ENCODE data around the gene CNTNAP2. TPM values are rescaled to one million over a fixed set of nuclear protein-coding genes. Genes with fewer than 3 reads are reported as not detected.

CNTNAP2 gene
- total and polyA plus RNA-seq, 2 of the 4 experiments (the other 2 are of a cell fraction) = not detected

DNA sequence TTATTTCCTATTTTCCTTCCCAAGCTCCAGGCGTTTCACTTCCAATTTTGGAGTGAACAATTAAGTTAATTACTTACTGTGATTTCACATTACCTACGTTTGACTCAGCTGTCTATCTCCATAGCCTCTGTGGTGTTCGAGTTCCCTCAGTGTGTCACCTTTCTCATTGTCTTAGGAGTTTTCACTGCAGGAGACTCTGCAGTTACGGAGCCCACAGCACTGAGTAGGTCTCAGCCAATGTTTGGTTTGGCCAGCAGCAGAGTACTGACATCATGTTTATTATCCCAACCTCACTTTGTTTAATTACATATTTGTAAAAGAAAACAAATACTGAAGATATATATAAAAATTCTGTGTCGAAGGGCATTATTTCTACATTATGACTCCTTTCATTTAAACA, 1123.9 kb downstream of the CNTNAP2 start:
- H2BK15ac ChIP-seq (ENCODE audit: low read depth, low read length) = no peak overlapping the region
- H3K23ac ChIP-seq (ENCODE audit: low read depth, low read length) = no peak overlapping the region
- no peaks in the 10 kb centered on the region for H3K79me1 ChIP-seq (ENCODE audit: low read depth in 1 of 2, low read length in 2 of 2)
- H3K4me2 ChIP-seq (ENCODE audit: low read depth, low read length) = no peak overlapping the region
- H2BK5ac ChIP-seq (ENCODE audit: low read depth, low read length, poor library complexity, severe bottlenecking) = no peak overlapping the region
- no peaks in the 10 kb centered on the region for H3K36me3 ChIP-seq (ENCODE audit: control insufficient read depth, insufficient read depth, low read length)
- H4K5ac ChIP-seq (ENCODE audit: low read depth, low read length) = no peak overlapping the region
- no peak overlapping the region for H3K14ac ChIP-seq (replicated peaks; ENCODE audit: low read depth, low read length)
- no peak overlapping the region for H4K91ac ChIP-seq (ENCODE audit: insufficient read depth, low read depth, low read length)
- dilution Hi-C loops (cut with HindIII; ENCODE audit: low sequenced_read_pairs, unreplicated experiment) (no loop called here), in situ Hi-C loops (cut with MboI; ENCODE audit: low sequenced_read_pairs) (no loop called here), intact Hi-C loops (cut with micrococcal nuclease) (loop anchor here (10.0 kb wide), 2 partner anchors 194 to 904 kb away; no protein-coding TSS in a partner anchor)
- no TSS peak for BruUV-seq (replicated peaks)
- ATAC-seq (ENCODE audit: low read depth) = no peak
- TF ChIP-seq BHLHE40 (IDR thresholded peaks at IDR 0.05; ENCODE audit: low read depth, low read length) = no peak
- H4K8ac ChIP-seq (ENCODE audit: low read depth in 2 of 2, low read length in 2 of 2) = no peak overlapping the region
- H3K27ac ChIP-seq (ENCODE audit: insufficient read depth, low read length) = no peak overlapping the region
- H2AK5ac ChIP-seq (ENCODE audit: low read depth, low read length) = no peak overlapping the region
- DNase-seq = no peak
- H2AFZ ChIP-seq (replicated peaks; ENCODE audit: low read length, poor library complexity) = no peak overlapping the region
- no peaks in the 10 kb centered on the region for H3K27me3 ChIP-seq (ENCODE audit: control insufficient read depth, insufficient read depth, low read length)
- H3K4ac ChIP-seq (ENCODE audit: low read depth, low read length) = no peak overlapping the region
- H3K56ac ChIP-seq (ENCODE audit: extremely low read depth, insufficient read depth, low read length) = no peak overlapping the region
- no CpG with 5 or more reads among the region's 5 CpGs for WGBS, 2 experiments (ENCODE audit: extremely low coverage in 2 of 2, insufficient read length in 1 of 2)
- no peak overlapping the region for H2BK120ac ChIP-seq (ENCODE audit: low read depth, low read length)
- no peaks in the 10 kb centered on the region for H3K9me1 ChIP-seq (ENCODE audit: insufficient read depth, low read length)
- H3K4me1 ChIP-seq (ENCODE audit: control insufficient read depth, insufficient read depth, low read length) = no peaks in the 10 kb centered on the region
- POLR2A ChIA-PET (ENCODE audit: unreplicated experiment) = no interaction called here
- CTCF ChIA-PET = no interaction called here
- no peak overlapping the region for H3K4me3 ChIP-seq (ENCODE audit: insufficient read depth, low read depth, low read length)
- H3K9me3 ChIP-seq (ENCODE audit: control insufficient read depth, insufficient read depth, low read length) = no peaks in the 10 kb centered on the region
- no peak overlapping the region for H3K18ac ChIP-seq (ENCODE audit: low read depth, low read length)
- H2BK20ac ChIP-seq (ENCODE audit: low read depth, low read length) = no peak overlapping the region
- no peak overlapping the region for H3K9ac ChIP-seq (ENCODE audit: low read depth, low read length)
- H2AK9ac ChIP-seq (replicated peaks; ENCODE audit: low read depth, low read length, poor library complexity) = no peak overlapping the region
- no peaks in the 10 kb centered on the region for H4K20me1 ChIP-seq (ENCODE audit: insufficient read depth, low read length)
